22Rv1 (cell line): Measurements from ENCODE around the gene SSR4.

ENCODE experiments used
- CTCF ChIP-seq: fragments of 450-650 bp; IDR thresholded peaks from 2 replicates; pipeline ENCODE4 v1.5.1; 2017; ENCODE audit warnings: mild to moderate bottlenecking
- ZFX ChIP-seq: fragments of 450-650 bp; IDR thresholded peaks from 2 replicates; pipeline ENCODE4 v1.6.1; 2017; ENCODE audit warnings: antibody characterized with exemption, borderline replicate concordance

GRCh38 chrX:153776120-153776599 is 18.3 kb upstream of the SSR4 start:
- TF ChIP-seq CTCF (no peak), ZFX (no peak)
